Activated CD8-positive, alpha-beta memory T cell treated with anti-CD3 and anti-CD28 coated beads for 36 hours (primary cell): ENCODE data around the gene ADGRV1. TPM values are rescaled to one million over a fixed set of nuclear protein-coding genes. Genes with fewer than 3 reads are reported as not detected.
"Not testable (repeated sequence)": the region's sequence is repeated elsewhere in the genome, so short reads cannot be mapped to it uniquely, and the experiment has no call there.

ENCODE experiments used
- CTCF ChIA-PET: fragments of 350-600 bp; sonication (Branson Sonifier 250); formaldehyde crosslinking; loops from one replicate; lab custom pipeline; 2021; ENCODE audit warnings: antibody characterized with exemption; lab: Charles Lee
- POLR2A ChIA-PET: fragments of 350-600 bp; sonication (Branson Sonifier 250); formaldehyde crosslinking; loops from one replicate; lab custom pipeline; 2021; ENCODE audit warnings: antibody characterized with exemption; lab: Charles Lee
- total RNA-seq, 2 experiments: library from RNA; stranded (reverse); gene quantifications; one replicate each; pipeline ENCODE4 v1.2.3, GENCODE V29; 2021

Gene ADGRV1
- total RNA-seq, 2 experiments from 2014 or later, result 0.34 TPM; not detected in 1

DNA sequence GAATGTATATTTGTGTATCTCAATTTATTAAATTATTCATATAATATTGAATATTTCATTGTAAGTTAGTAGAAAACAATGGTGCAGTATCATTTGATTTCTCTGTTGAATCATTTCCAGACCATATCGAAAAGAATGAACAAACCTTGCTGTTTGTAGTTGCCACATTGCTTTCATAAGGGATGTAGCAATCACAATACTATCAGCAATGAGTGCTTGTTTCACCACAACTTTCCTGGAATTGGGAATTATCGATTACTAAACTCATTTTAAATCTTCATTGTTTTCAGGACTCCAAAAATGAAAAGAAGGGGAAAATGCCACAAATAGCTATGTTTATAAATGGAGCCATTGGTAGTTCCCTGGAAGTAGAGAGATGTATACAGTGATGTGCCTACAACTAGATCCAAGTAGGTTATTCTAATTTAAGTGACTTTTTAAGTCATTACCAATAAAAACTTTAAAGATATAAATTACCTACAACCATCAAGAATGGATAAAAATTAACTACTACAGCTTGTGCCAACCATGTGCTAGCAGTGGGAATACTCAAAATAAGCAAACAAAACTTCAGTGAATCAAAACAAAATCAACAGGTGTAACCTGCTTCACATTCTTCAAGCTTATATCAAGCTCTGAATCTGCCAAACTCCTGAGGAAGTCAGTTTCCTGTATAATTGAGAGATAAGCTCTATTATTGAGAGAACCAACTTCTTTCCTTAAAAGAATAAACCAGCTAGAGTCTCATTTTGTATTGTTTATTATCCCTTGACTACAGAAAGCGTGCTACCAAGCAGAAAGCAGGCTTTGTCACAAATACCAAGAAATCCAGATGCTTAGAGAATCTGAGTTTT lies 358.6 kb downstream of the ADGRV1 start:
- POLR2A ChIA-PET, result no interaction called here
- CTCF ChIA-PET, result no interaction called here

DNA sequence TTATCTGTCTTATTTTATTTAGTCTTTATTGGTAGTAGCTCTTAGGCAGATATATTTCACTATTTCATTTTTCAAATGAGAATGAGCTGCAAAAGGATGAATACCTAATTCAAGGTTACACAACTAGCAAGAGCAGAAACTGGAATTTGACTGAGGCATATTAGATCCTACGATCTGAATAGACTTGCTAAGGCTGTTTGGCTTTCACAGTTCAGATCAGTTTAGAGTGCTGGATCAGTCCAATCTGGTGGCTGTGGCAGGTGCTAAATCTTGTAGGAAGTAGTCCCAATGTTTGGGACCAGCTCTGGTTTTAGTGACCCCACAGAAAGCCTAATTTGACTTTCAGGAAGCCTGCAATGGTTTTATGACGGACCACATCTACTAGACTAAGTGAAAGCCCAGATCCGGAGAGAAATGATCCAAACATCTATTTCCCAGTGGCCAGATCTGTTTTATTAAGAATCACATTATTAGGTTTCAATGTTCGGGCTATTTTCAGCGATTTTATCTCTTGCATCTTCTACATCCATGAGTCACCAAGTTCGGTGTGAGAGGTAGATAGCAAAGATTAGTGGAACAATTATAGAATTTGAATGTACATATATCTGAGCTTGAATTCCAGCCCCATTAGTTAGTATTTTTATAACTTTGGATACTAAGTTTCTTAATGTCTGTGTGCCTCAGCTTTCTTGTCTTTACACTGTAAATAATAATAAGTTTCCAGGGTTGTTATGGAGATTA lies 359.5 kb downstream of the ADGRV1 start:
- ChIA-PET CTCF (no interaction called here), POLR2A (no interaction called here)

DNA sequence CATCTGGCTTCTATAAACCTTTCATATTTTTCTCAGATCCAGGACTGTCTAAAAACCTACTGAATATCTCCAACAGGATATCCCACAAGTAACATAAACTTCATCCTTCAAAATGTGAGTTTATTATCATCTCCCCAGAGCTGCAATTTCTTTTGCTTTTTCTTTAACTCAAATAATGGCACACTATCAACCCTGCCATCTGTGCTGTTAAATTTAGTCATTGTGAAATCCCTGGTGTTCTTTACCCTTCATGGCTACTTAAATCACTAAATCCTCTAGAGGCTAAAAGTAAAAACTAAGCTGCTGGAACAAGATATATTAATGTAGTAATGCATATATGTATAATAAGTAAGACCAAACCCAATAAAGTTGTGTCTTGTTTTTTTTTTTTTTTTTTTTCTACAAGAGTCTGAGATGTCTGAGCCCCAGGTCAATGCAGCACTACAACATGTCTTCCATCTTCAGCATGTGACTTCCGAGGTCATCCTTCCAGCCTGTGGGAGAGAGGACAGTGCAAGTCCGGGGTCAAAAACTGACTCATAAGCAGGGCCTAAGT lies 362.9 kb downstream of the ADGRV1 start:
- ChIA-PET POLR2A (no interaction called here), CTCF (no interaction called here)

DNA sequence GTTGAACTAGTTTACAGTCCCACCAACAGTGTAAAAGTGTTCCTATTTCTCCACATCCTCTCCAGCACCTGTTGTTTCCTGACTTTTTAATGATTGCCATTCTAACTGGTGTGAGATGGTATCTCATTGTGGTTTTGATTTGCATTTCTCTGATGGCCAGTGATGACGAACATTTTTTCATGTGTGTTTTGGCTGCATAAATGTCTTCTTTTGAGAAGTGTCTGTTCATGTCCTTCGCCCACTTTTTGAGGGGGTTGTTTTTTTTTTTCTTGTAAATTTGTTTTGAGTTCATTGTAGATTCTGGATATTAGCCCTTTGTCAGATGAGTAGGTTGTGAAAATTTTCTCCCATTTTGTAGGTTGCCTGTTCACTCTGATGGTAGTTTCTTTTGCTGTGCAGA lies 365.6 kb downstream of the ADGRV1 start:
- POLR2A ChIA-PET, result not testable (repeated sequence)

DNA sequence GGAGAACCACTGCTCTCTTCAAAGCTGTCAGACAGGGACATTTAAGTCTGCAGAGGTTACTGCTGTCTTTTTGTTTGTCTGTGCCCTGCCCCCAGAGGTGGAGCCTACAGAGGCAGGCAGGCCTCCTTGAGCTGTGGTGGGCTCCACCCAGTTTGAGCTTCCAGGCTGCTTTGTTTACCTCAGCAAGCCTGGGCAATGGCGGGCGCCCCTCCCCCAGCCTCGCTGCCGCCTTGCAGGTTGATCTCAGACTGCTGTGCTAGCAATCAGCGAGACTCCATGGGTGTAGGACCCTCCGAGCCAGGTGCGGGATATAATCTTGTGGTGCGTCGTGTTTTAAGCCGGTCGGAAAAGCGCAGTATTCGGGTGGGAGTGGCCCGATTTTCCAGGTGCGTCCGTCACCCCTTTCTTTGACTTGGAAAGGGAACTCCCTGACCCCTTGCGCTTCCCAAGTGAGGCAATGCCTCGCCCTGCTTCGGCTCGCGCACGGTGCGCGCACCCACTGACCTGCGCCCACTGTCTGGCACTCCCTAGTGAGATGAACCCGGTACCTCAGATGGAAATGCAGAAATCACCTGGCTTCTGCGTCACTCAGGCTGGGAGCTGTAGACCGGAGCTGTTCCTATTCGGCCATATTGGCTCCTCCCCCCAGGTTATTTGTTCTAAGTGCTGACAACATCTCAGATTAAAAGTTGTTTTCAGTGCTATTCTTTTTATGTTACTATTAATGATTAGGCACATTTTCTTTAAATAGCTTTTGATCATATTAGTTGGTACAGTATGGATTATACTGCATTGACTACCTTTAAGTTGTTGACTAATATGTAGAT lies 370.6 kb downstream of the ADGRV1 start:
- POLR2A ChIA-PET, CTCF ChIA-PET: not testable (repeated sequence)

More for the DNA sequence above, 365.6 kb downstream of the ADGRV1 start:
- CTCF ChIA-PET, result not testable (repeated sequence)

DNA sequence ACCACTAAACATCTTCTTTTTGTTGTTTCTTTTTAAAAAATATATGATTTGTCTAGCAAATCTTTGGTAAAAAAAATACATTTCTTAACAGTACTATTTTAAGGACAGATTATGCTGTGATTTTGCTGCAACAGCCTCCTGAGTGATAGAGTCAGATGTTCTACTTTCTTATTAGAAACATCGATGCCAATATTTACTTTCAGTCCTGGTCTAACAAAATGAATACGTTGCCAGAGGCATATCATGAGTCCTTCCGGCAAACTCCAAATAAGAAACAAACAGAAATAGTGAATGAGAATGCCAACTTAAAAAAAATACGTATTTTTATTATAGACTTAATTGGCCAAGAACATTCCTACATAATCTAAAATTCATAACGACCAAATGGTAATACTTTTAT lies 371.5 kb downstream of the ADGRV1 start:
- POLR2A ChIA-PET, result no interaction called here
- CTCF ChIA-PET, result no interaction called here

DNA sequence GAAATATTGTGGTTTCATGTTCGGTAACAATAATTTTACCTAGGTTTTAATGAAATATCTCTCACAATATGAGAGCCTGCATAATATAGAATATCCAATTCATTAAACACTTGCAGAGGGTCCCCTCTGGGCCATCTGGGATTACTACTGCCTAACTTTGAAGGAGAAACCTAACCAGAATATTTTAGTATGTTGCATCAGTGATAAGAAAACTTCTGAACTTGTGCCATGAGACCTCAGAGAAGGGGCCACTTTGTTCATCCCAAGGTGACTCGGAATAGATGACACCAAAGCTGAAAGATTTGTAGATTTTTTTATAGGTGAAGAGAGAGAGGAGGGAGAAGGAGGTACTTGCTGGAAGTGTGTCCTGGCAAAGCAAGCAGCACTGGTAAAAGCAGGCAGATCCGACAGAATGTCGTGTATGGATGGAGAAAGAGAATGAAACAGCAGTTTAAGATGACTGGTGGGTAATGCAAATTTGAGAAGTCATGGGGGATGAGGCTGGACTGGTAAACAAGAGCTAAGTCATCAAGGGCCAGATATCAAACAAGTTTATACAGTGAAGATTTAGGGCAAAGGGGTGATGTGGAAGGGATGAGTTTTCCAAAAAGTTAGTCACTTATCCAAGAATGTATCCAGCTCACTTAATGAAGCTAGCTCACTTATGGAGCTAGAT lies 372.3 kb downstream of the ADGRV1 start:
- ChIA-PET CTCF (interaction anchor here (1.7 kb wide), 1 partner anchor 12 kb away, joined by 4 read pairs; no protein-coding TSS in a partner anchor), POLR2A (no interaction called here)

DNA sequence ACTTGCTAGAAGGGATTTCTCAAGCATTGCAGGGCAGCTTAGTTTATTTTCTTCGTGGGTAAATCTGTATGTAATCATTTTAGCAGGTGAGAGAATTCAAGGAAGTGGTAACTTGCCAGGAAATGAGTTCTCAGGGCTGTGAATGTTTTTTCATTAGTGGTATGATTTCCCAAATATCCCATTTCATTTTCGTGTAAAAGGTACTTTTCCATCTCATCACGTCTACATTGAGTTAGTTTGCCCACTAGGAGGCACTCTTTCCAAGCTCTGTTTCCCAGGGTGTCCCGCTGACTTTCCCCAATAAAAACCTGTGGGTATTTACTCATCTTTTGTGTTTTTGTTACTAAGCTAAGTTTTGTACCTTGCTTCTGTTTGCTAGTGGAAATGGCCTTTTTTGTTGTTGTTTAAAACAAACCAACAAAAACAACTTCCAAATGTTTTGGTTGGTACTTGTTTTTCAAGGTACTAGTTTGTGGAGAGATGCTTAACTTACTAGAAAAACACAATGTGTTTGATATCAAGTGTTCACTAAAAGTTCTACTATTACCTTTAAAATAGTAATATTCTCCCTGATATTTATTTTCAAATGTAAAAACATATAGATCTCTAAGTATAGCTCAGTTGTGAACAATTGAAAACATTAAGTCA lies 373.6 kb downstream of the ADGRV1 start:
- ChIA-PET POLR2A (no interaction called here), CTCF (interaction anchor here (0.6 to 1.7 kb wide), 5 partner anchors 10 to 487 kb away, joined by 3 to 4 read pairs (median 3); no protein-coding TSS in a partner anchor)

DNA sequence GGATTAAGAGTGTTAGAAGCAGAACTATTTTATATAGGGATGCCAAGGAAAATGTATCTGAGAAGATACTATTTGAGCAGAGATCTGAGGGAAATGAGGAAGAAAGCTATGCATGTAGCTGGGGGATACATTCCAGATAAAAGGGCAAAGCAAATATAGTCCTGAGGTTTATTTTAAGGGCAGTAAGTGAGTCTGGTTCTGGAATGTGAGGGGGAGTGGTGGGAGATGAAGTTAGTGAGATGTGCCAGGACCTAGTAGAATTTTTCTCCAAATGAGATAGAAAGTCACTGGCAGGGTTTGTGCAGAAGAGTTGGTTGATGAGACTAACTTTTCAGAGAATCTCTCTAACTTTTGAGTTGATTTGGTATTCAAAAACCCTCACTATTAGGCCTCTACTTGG lies 374.7 kb downstream of the ADGRV1 start:
- CTCF ChIA-PET, result no interaction called here
- POLR2A ChIA-PET, result no interaction called here

DNA sequence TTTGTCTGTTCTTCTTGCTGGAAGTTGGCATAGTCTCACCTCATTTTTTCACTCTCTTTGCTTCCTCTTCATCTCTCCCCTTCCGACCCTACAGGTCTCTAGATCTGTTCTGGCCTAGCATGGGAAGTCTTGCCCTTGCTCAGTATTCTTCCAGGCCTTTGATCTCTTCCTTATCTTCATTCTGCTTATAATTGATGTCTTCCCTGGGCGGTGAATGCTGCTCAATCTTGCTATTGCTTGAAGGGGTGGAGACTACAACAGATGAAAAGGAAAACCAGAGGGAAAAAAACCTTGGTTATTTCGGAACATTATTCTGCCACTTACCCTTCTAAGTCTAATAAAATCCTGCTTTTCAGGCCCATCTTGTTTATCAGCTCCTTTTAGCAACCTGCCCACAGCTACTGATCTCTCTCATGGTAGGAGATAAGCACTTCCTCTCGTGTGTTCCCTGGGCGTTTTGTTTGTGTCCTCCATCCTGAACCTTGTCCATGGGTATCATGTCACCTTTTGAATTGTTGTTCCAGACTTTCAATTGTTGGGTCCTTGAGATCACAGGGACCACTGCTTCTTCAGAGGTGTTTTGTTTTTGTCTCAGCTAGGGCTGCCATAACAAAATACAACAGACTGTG lies 375.6 kb downstream of the ADGRV1 start:
- POLR2A ChIA-PET, result no interaction called here
- CTCF ChIA-PET, result no interaction called here

DNA sequence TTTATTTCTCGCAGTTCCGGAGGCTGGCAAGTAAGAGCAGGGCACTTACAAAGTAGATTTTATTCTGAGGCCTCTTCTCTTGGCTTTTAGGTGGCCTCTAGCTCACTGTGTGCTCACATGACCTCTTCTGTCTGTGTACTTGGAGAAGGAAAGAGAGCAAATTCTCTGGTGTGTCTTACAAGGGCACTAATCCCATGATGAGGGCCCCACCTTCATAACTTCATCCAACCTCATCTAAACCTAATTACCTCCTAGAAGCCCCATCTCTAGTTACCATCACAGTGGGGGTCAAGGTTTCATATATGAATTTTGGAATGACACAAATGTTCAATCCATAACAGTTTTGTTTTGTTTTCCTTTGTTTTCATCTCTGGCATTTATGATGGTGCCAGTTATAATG lies 376.1 kb downstream of the ADGRV1 start:
- CTCF ChIA-PET, result no interaction called here
- POLR2A ChIA-PET, result no interaction called here

DNA sequence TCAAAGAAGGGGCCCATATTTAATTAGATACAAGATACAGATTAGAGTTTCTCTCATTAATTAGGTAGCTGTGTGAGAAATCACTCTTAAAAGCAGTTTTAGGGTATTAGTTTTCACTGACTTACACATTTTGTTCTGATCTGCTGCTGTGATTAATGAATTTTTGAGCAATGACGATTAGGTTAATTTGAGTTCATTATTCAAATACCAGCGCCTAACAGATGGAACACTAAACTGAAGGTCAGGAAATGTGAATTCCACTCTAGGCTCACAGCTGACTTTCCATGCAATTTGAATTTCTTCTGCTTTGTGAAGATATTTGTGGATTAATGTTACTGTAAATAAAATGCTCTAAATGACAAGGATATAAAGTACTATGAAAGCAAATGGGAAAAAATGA lies 380.6 kb downstream of the ADGRV1 start:
- ChIA-PET CTCF (no interaction called here), POLR2A (no interaction called here)

DNA sequence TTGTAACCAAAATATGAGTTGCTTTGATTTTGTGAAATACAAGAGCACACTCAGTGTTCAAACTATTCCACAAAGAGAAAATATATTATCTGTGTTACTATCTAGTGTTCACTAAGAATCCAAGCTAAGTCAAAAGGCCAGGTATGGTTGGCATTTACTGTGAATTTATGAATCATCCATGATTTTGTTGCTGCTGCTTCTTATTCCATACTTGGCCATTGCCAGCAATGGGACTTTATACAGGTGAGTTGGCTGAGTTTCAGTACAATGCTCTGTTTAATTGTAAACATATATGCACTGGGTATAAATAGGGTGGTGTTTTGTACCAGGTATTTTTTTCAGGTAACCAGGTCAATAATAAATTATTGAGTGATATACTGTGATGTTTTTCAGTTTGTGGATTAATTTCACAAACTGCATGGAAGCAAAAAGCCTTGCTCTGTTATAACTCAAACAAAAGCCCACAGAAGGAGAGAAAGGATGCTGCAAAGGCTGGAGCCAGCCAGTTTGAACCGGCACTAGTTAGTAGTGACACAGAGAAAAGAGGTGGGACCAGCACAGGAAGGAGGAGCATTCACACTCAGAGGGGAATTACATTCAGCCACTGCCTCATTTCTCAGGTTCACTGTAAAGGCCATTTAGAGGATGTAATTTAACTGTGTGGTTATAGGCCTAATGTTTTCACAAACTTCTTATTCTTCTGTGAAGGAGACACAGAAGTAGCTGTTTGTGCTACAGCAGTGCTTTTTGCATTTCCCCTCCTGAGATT lies 381.8 kb downstream of the ADGRV1 start:
- CTCF ChIA-PET, result no interaction called here
- POLR2A ChIA-PET, result no interaction called here

DNA sequence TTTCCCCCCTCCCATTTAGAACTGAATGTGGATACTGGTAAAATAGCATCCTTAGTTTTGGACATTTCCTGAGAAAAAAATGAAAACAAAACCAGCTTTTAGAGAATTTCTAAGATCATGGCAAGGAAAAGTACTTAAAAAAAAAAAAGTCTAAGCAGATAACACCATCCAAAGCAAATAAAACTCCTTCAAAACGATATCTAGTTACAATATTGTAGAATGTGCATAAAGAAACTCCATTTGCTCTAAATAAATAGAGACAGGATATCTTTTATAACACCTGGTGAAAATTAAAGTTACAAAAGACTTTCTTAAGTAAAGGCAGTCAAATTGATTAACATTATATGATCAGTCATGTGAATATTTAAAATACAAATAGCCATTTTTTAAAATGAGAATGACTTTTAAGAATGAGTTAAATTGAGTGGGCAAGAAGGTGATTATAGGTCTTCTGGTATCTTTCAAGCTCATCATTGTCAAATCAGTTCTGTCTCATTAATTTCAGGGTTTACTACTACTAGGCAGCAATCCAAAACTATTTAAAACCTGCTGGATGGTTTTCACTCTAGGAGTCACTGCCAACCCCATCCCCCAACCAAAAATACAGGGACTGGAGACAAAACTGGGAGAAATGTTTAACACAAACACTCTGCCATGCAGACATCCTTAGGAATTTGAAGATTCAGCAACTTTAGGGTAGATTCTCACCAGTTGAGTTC lies 382.6 kb downstream of the ADGRV1 start:
- CTCF ChIA-PET, result no interaction called here
- POLR2A ChIA-PET, result no interaction called here

DNA sequence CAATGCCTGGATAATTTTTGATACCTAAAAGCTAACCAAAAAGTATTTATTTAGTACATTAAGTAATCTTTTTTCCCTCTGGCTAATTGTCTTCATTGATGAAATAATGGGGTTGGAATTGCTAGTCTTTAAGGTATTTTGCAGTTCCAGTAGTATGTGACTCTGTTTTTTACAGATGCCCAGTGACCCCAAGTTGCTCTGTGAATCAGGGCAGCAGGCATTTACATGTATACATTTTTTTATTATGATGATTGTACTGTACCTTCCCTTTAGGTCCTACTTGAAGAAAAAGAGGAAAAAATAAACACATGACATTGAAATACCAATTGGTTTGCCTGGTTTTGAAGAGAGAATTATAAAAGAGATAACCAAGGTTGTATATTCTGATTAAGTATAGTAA lies 385.5 kb downstream of the ADGRV1 start:
- ChIA-PET POLR2A (no interaction called here), CTCF (interaction anchor here (0.6 kb wide), 1 partner anchor 443 kb away, joined by 3 read pairs; no protein-coding TSS in a partner anchor)

DNA sequence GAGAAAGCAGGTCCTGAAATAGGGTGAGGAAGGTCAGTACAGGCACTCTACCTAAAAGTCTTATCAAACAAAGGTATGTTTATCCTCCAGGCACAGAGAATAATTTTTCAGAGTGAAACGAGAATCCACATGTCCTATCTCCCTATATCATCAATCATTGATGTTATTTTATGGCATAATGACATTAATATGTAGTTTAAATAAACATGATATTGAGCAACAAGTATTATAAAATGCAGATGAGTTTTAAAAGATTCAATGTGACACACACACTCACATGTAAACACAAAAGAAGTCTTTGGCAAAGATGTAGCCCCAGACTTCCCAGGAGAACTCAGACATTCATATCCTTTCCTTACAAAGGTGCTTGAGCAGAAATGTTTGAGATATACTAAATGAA lies 389.1 kb downstream of the ADGRV1 start:
- POLR2A ChIA-PET, result no interaction called here

DNA sequence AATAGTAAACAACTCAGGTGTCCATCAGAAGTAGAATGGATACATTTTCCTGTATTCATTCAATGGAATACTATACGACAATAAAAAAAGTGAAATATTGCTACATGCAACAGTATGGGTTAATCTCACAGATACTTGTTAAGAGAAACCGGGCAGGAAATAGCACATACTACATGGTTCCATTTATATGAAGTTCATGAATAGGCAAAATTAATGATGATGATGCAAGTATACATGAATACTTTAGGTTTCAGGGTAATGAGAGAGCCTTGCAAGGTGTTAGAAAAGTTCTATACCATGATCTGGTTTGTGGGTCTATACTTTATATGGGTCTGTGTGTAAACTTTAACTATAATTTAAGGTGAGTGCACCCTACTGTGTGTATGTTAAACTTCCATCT lies 390.4 kb downstream of the ADGRV1 start:
- ChIA-PET POLR2A (no interaction called here), CTCF (no interaction called here)

More for the DNA sequence above, 389.1 kb downstream of the ADGRV1 start:
- CTCF ChIA-PET, result no interaction called here
